ENCODE data around the gene MUC4. TPM values are rescaled to one million over a fixed set of nuclear protein-coding genes. Genes with fewer than 3 reads are reported as not detected.

Gene MUC4
- total and polyA plus RNA-seq, 10 of the 15 experiments (the other 5 are each of a cell fraction or from before 2014, with no cell fraction given): 0.02 to 0.46 (median 0.27) TPM; not detected in 4

- Histone ChIP-seq H4K20me1 (ENCODE audit: control insufficient read depth, insufficient read depth) (no peaks in the 10 kb centered on the region), H3K9me3 (replicated peaks; ENCODE audit: control insufficient read depth, insufficient read depth, low read length) (no peaks in the 10 kb centered on the region), H3K4me3 (no peak overlapping the region), H3K27ac (ENCODE audit: control insufficient read depth, insufficient read depth) (no peak overlapping the region), H3K79me2 (ENCODE audit: control insufficient read depth, insufficient read depth, low read length) (no peaks in the 10 kb centered on the region), H2AFZ (ENCODE audit: control insufficient read depth, low read depth, low read length) (no peak overlapping the region), H3K9ac (ENCODE audit: control insufficient read depth, insufficient read depth, low read length) (no peak overlapping the region), H3K4me2 (ENCODE audit: control insufficient read depth, insufficient read depth) (no peak overlapping the region), H3K27me3 (replicated peaks in 1 of 2; ENCODE audit: control insufficient read depth in 2 of 2, insufficient read depth in 2 of 2, low read length in 1 of 2) (no peaks in the 10 kb centered on the region), H3K36me3 (ENCODE audit: control insufficient read depth in 2 of 2, insufficient read depth in 2 of 2, low read length in 1 of 2) (no peaks in the 10 kb centered on the region), H3K4me1 (ENCODE audit: control insufficient read depth, insufficient read depth, low read length) (peaks cover 3% of the 10 kb centered on the region; the same call in 1 of the 2 replicates)
- no peak for FAIRE-seq
- BruUV-seq (replicated peaks): no TSS peak
- in situ Hi-C loops (cut with MboI): loop anchor here (10.0 kb wide), 1 partner anchor 223 kb away; no protein-coding TSS in a partner anchor
- SMC1A ChIA-PET (ENCODE audit: uncharacterized antibody, unreplicated experiment): interaction anchor here (0.5 kb wide), 1 partner anchor 286 kb away, joined by 3 read pairs; no protein-coding TSS in a partner anchor
- TF ChIP-seq, protein P1, sequence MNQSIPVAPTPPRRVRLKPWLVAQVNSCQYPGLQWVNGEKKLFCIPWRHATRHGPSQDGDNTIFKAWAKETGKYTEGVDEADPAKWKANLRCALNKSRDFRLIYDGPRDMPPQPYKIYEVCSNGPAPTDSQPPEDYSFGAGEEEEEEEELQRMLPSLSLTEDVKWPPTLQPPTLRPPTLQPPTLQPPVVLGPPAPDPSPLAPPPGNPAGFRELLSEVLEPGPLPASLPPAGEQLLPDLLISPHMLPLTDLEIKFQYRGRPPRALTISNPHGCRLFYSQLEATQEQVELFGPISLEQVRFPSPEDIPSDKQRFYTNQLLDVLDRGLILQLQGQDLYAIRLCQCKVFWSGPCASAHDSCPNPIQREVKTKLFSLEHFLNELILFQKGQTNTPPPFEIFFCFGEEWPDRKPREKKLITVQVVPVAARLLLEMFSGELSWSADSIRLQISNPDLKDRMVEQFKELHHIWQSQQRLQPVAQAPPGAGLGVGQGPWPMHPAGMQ (IDR thresholded peaks at IDR 0.05; ENCODE audit: borderline replicate concordance): no peak
- TF ChIP-seq CBX5 (IDR thresholded peaks at IDR 0.05; ENCODE audit: low read depth) (no peak), PAX5 (IDR thresholded peaks at IDR 0.05; ENCODE audit: borderline replicate concordance, low read depth, low read length) (no peak), JUNB (IDR thresholded peaks at IDR 0.05) (no peak), RELB (IDR thresholded peaks at IDR 0.05; ENCODE audit: low read depth) (no peak), SKIL (IDR thresholded peaks at IDR 0.05; ENCODE audit: low read depth, poor library complexity, severe bottlenecking) (no peak)
- POLR2A ChIA-PET: no interaction called here
- intact Hi-C loops (cut with micrococcal nuclease; ENCODE audit: unreplicated experiment): no loop called here
- ATAC-seq: no peak
- no peak for DNase-seq (ENCODE audit: low read depth, low spot score)
- 57% methylated on average over 24 of the region's 24 CpGs for WGBS (ENCODE audit: insufficient coverage, insufficient replicate concordance, low lambda C conversion rate, missing lambda C conversion rate)
- CTCF ChIA-PET: no interaction called here
- RAD21 ChIA-PET (ENCODE audit: unreplicated experiment): no interaction called here
Measured at GRCh38 chr3:195847055-195847950, 35.6 kb upstream of the MUC4 start.

Measured in GM12878 (cell line).